Osteocyte (in vitro differentiated cells): ENCODE measurements around the gene MAN2C1. TPM values are rescaled to one million over a fixed set of nuclear protein-coding genes. Genes with fewer than 3 reads are reported as not detected.

Source experiments
- DNase-seq: peaks from one replicate; pipeline ENCODE4 v3.0.0; 2021; ENCODE audit warnings: mixed read lengths; ENCODE audit not compliant: unreplicated experiment; ENCODE audit errors: extremely low spot score
- H3K27ac Mint-ChIP-seq: one replicate; pipeline ENCODE4 v1.8.0; 2021; ENCODE audit warnings: mild to moderate bottlenecking, mixed read lengths; ENCODE audit not compliant: unreplicated experiment
- H3K27me3 Mint-ChIP-seq: one replicate; pipeline ENCODE4 v1.8.0; 2021; ENCODE audit warnings: mixed read lengths; ENCODE audit not compliant: unreplicated experiment
- H3K36me3 Mint-ChIP-seq: one replicate; pipeline ENCODE4 v1.8.0; 2021; ENCODE audit warnings: mixed read lengths; ENCODE audit not compliant: unreplicated experiment
- H3K4me1 Mint-ChIP-seq: one replicate; pipeline ENCODE4 v1.8.0; 2021; ENCODE audit warnings: mixed read lengths; ENCODE audit not compliant: unreplicated experiment
- H3K4me3 Mint-ChIP-seq: one replicate; pipeline ENCODE4 v1.8.0; 2021; ENCODE audit warnings: mild to moderate bottlenecking, moderate library complexity, mixed read lengths; ENCODE audit not compliant: unreplicated experiment
- H3K9me3 Mint-ChIP-seq: one replicate; pipeline ENCODE4 v1.8.0; 2021; ENCODE audit warnings: mixed read lengths; ENCODE audit not compliant: unreplicated experiment
- total RNA-seq: library from RNA; stranded (reverse); gene quantifications from 2 replicates; pipeline ENCODE4 v1.2.1, GENCODE V29; 2021
- TF ChIP-seq, protein P1 (sequence below): fragments of 200-600 bp; sonication (generic); IDR thresholded peaks from 2 replicates; pipeline ENCODE4 v1.5.0; 2021; ENCODE audit warnings: antibody characterized with exemption, mild to moderate bottlenecking, moderate library complexity

The MAN2C1 gene
- total RNA-seq, 1 donor from 2014 or later, result 219 TPM

DNA sequence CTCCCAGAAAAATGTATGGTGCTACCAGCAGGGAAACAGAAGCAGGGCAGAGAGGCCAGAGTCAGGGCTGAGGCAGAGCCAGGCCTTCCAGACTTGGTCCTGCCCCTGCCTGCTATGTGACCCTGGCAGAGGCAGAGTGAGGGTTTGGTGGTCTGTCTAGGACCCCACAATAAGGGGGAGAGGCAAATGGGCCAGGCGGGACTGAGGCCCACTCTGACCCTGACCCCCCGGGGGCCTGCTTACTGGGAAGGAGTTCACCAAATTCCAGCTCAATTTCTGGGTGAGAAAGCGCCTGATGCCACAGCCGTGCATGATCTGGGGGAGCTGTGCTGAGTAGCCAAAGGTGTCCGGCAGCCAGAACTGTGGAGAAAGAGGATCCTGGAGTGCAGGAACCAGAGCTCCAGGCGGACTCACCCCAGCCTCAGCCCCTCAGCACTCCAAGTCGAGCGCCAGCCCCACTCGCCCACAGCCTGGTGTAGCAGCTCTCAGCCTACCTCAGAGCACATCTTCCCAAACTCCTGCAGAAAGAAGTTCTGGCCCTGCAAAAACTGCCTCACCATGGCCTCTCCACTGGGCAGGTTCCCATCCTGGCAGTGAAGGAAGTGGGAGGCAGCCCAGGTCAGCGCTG, 6.9 kb downstream of the MAN2C1 start:
- no peaks in the 10 kb centered on the region for H3K9me3 Mint-ChIP-seq
- no peak overlapping the region for H3K4me3 Mint-ChIP-seq
- H3K27ac Mint-ChIP-seq, result no peak overlapping the region
- TF ChIP-seq, protein P1, sequence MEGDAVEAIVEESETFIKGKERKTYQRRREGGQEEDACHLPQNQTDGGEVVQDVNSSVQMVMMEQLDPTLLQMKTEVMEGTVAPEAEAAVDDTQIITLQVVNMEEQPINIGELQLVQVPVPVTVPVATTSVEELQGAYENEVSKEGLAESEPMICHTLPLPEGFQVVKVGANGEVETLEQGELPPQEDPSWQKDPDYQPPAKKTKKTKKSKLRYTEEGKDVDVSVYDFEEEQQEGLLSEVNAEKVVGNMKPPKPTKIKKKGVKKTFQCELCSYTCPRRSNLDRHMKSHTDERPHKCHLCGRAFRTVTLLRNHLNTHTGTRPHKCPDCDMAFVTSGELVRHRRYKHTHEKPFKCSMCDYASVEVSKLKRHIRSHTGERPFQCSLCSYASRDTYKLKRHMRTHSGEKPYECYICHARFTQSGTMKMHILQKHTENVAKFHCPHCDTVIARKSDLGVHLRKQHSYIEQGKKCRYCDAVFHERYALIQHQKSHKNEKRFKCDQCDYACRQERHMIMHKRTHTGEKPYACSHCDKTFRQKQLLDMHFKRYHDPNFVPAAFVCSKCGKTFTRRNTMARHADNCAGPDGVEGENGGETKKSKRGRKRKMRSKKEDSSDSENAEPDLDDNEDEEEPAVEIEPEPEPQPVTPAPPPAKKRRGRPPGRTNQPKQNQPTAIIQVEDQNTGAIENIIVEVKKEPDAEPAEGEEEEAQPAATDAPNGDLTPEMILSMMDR, result no peak
- no peaks in the 10 kb centered on the region for H3K4me1 Mint-ChIP-seq
- no peaks in the 10 kb centered on the region for H3K27me3 Mint-ChIP-seq
- peaks cover 13% of the 10 kb centered on the region for H3K36me3 Mint-ChIP-seq
- DNase-seq, result no peak

DNA sequence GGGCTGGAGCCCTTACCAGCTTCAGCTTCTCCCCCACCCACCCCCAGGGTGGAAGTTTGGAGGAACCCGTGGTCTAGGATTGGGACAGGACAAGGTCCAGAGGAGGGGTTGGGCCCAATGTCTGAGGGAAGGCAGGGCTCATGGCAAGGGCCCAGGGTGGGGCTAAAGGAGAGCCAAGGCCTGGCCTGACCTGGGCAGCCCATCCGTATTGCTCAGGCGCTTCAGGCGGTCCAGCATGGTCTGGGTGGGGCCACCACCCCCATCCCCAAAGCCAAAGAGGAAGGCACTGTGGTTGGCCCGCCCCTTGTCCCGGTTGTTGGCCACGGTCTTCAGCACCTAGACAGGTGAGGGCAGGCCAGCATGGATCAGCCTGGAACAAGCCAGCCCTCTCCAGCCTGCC, 7.6 kb downstream of the MAN2C1 start:
- no peaks in the 10 kb centered on the region for H3K9me3 Mint-ChIP-seq
- no peak overlapping the region for H3K27ac Mint-ChIP-seq
- no peaks in the 10 kb centered on the region for H3K4me1 Mint-ChIP-seq
- H3K27me3 Mint-ChIP-seq, result no peaks in the 10 kb centered on the region
- TF ChIP-seq, protein P1, result no peak
- H3K36me3 Mint-ChIP-seq, result peaks cover 13% of the 10 kb centered on the region
- no peak for DNase-seq
- no peak overlapping the region for H3K4me3 Mint-ChIP-seq

DNA sequence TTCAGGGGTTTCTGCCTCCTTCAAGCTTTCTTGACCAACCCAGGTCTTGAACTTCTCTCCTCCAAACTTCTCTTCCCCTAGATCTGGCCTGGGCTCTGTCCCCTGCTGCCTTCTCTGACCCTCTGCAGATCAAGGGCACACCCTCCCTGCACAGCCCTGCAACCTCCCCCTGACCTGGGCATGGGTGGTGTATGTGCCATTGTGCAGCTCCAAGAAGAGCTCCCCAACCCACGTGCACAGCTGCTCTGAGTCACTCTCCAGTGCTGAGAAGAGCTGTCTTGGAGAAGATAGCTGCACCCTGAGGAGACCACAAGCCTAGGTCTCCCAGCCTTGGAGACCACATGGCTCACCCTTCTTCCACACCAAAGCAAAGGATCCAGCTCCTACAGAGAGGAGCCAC, 8.0 kb downstream of the MAN2C1 start:
- Mint-ChIP-seq H3K27ac (no peak overlapping the region), H3K4me1 (no peaks in the 10 kb centered on the region), H3K27me3 (no peaks in the 10 kb centered on the region), H3K4me3 (no peak overlapping the region), H3K36me3 (peaks cover 9% of the 10 kb centered on the region), H3K9me3 (no peaks in the 10 kb centered on the region)
- no peak for DNase-seq
- TF ChIP-seq, protein P1, result no peak

DNA sequence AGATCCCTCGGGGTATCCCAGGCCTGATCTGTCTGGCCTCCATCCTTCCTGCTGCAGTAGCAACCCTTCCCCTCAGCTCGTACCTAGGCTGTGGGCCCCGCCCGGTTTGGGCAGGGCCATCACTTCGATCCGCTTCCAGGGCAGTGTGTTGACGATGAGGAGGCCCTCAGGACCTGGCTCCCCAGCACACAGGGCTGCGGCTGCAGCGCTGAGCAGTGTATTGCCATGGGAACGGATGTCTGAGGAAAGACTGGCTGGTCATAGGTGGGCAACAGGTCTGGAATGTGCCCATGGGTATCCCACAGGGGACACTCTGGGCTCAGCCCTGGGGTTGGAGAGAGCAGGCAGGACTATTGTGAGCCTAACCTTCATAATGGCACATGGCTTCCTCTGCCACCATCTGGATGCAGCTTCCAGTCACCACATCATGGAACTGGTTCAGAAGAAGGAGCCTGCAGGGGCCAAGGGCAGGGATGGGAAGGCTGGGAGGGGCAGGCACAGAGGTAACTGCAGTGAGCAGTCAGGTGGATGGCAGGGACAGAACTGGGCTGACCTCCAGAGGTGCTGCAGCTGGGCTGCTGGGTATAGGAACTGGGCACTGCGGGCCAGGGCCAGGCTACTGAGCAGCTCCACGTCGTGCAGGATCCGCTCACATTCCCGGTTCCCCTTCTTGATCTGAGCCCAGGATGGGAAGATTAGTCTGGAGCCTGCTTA, 8.7 kb downstream of the MAN2C1 start:
- Mint-ChIP-seq H3K4me3 (no peak overlapping the region), H3K9me3 (no peaks in the 10 kb centered on the region), H3K27ac (no peak overlapping the region), H3K27me3 (no peaks in the 10 kb centered on the region), H3K4me1 (no peaks in the 10 kb centered on the region), H3K36me3 (peaks cover 9% of the 10 kb centered on the region)
- TF ChIP-seq, protein P1, result no peak
- DNase-seq, result no peak

DNA sequence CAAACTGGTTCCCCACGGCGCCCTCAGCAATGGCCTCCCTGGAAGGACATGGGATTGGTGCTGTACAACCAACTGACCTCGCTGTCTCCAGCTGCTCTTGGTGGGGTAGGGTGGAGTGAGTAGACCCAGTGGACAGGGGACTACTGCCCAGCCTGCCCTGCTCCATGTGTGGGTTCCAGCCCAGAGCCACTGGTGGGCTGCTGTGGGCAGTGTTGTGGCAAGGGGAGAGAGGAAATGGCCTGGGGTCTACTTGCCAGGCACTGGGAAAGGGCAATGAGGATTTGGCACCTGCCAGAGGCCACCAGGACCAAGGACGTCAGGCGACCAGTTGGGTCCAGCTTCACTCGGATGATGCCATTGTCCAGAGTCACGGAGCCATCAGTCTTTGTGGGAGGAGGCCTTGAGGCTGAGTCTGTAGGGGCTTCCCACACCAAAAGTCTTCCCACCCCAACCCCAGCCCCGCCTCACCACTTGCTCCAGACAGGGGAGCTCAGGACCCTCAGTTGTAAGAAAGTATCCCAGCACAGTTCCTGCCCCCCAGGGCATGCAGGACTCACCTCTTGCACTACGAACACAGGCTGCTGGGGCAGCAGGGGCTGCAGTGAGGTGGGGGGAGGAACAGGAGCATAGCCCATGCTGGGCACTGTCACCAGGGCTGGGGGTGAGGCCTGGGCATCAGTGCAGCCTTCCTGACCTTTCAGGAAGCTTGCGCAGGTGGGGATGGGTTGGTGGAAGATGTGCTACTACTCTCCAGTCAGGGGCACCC, 9.5 kb downstream of the MAN2C1 start:
- Mint-ChIP-seq H3K36me3 (peaks cover 5% of the 10 kb centered on the region), H3K9me3 (no peaks in the 10 kb centered on the region), H3K4me3 (no peak overlapping the region), H3K27me3 (no peaks in the 10 kb centered on the region), H3K4me1 (no peaks in the 10 kb centered on the region), H3K27ac (no peak overlapping the region)
- no peak for DNase-seq
- TF ChIP-seq, protein P1, result no peak
